ENCODE measurements around the gene FRRS1L. TPM values are rescaled to one million over a fixed set of nuclear protein-coding genes. Genes with fewer than 3 reads are reported as not detected.

The FRRS1L gene, protein sequence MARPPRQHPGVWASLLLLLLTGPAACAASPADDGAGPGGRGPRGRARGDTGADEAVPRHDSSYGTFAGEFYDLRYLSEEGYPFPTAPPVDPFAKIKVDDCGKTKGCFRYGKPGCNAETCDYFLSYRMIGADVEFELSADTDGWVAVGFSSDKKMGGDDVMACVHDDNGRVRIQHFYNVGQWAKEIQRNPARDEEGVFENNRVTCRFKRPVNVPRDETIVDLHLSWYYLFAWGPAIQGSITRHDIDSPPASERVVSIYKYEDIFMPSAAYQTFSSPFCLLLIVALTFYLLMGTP
- total RNA-seq, result under 1 TPM in 1 of 2 donors, not detected in 1; 0.47 TPM
- 1 to 10 TPM; 2.8 to 7.2 (median 3.5) TPM for polyA plus RNA-seq (ENCODE audit: insufficient read length in 6 of 6)
- long read RNA-seq, donor 1, full-length matches to known transcripts, result 1 of 1 reads
- long read RNA-seq, donor 1, partial matches to known transcripts, result 0 of 1 reads
- long read RNA-seq, donor 1, other reads (novel, unspliced or antisense), result 0 of 1 reads
- long read RNA-seq, donor 2, result 0 reads
- long read RNA-seq, donor 3, result 0 reads
- long read RNA-seq, donor 4, result 0 reads
- long read RNA-seq, donor 5, full-length matches to known transcripts, result 1 of 1 reads
- long read RNA-seq, donor 5, partial matches to known transcripts, result 0 of 1 reads
- long read RNA-seq, donor 5, other reads (novel, unspliced or antisense), result 0 of 1 reads
- long read RNA-seq, donor 6, result 0 reads
- long read RNA-seq, donor 7, result 0 reads
- long read RNA-seq, donor 8, full-length matches to known transcripts, result 2 of 2 reads
- long read RNA-seq, donor 8, partial matches to known transcripts, result 0 of 2 reads
- long read RNA-seq, donor 8, other reads (novel, unspliced or antisense), result 0 of 2 reads
- long read RNA-seq, donor 9, result 0 reads
- long read RNA-seq, donor 10, result 0 reads
- long read RNA-seq, donor 11, full-length matches to known transcripts, result 21 of 21 reads
- long read RNA-seq, donor 11, partial matches to known transcripts, result 0 of 21 reads
- long read RNA-seq, donor 11, other reads (novel, unspliced or antisense), result 0 of 21 reads
- long read RNA-seq, donor 12, result 0 reads

DNA sequence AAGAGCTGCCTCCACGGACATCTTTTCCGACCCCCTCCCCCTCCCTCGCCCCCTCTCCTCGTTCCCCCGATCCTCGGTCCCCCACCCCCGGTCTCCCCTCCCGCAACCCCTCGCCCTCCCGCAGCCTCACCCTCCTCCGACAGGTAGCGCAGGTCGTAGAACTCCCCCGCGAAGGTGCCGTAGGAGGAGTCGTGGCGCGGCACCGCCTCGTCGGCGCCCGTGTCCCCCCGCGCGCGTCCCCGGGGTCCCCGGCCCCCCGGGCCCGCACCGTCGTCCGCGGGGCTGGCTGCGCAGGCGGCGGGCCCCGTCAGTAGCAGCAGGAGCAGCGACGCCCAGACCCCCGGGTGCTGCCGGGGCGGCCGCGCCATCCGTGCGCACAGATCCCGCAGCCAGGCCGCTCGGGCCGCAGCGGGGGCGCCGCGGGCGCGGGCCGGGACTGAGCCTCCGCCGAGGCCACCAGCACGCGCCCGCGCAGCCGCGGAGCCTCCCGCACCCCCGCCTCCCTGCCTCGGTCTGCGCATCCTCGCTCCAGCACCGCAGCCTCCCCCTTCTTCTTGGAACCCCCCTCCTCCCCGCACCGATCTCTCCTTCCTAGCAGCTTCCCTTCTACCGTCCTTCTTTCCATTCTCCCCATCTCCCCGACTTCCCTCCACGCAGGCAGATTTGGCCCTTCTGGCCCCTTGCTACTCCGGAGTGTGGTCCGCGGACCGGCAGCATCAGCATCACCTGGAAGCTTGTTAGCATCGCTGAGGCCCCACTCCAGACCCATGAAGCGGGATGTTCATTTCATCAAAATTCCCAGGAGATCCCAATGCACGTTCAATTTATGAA, at the start of gene FRRS1L:
Gene FRRS1L (minus strand): TSS at position 479 of the 831 bp plus-strand sequence. CDS start 111 bp downstream, at position 368.
- peaks cover 16 to 81% of the 10 kb centered on the region in 2 donors for H3K27me3 ChIP-seq
- no peak within 1 kb of the TSS for H3K4me3 ChIP-seq
- H3K4me1 ChIP-seq, result no peaks in the 10 kb centered on the region
- intact Hi-C loops (cut with DNase I), result no loop called here
- ATAC-seq (peak; percentile 31), DNase-seq (peak in 1 of 4 donors; percentile 21)
- H3K9me3 ChIP-seq, result no peaks in the 10 kb centered on the region
- TF ChIP-seq, protein P1, sequence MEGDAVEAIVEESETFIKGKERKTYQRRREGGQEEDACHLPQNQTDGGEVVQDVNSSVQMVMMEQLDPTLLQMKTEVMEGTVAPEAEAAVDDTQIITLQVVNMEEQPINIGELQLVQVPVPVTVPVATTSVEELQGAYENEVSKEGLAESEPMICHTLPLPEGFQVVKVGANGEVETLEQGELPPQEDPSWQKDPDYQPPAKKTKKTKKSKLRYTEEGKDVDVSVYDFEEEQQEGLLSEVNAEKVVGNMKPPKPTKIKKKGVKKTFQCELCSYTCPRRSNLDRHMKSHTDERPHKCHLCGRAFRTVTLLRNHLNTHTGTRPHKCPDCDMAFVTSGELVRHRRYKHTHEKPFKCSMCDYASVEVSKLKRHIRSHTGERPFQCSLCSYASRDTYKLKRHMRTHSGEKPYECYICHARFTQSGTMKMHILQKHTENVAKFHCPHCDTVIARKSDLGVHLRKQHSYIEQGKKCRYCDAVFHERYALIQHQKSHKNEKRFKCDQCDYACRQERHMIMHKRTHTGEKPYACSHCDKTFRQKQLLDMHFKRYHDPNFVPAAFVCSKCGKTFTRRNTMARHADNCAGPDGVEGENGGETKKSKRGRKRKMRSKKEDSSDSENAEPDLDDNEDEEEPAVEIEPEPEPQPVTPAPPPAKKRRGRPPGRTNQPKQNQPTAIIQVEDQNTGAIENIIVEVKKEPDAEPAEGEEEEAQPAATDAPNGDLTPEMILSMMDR (IDR thresholded peaks at IDR 0.05), result no peak
- H3K27ac ChIP-seq, result no peak within 1 kb of the TSS
- H3K36me3 ChIP-seq, result no peaks in the 10 kb centered on the region

DNA sequence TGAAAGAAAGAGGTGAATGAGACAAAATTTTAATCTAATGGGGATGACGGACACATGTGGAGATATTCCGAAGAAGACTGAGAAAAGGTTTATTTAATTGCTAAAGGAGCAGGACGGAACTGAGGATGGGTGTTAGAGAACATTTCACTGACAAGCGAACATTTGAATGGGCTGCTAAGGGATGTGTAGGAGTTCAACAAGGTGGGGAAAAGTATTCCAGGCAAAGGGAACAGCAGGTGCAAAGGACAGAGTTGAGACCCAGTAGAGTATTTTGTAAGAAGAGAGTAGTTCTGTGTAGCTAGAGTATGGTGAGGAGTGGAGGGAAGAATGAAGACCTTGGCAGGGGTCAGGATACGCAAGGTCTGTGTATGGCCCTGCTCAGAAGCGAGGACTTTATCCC, 47.4 kb upstream of the FRRS1L start:
- TF ChIP-seq, protein P1 (IDR thresholded peaks at IDR 0.05), result no peak
- Histone ChIP-seq H3K4me1 (no peaks in the 10 kb centered on the region), H3K27me3 (no peaks in the 10 kb centered on the region), H3K36me3 (no peaks in the 10 kb centered on the region), H3K27ac (no peak overlapping the region), H3K4me3 (no peak overlapping the region), H3K9me3 (no peaks in the 10 kb centered on the region)
- intact Hi-C loops (cut with DNase I), result no loop called here
- ATAC-seq, result no peak
- no peak for DNase-seq

DNA sequence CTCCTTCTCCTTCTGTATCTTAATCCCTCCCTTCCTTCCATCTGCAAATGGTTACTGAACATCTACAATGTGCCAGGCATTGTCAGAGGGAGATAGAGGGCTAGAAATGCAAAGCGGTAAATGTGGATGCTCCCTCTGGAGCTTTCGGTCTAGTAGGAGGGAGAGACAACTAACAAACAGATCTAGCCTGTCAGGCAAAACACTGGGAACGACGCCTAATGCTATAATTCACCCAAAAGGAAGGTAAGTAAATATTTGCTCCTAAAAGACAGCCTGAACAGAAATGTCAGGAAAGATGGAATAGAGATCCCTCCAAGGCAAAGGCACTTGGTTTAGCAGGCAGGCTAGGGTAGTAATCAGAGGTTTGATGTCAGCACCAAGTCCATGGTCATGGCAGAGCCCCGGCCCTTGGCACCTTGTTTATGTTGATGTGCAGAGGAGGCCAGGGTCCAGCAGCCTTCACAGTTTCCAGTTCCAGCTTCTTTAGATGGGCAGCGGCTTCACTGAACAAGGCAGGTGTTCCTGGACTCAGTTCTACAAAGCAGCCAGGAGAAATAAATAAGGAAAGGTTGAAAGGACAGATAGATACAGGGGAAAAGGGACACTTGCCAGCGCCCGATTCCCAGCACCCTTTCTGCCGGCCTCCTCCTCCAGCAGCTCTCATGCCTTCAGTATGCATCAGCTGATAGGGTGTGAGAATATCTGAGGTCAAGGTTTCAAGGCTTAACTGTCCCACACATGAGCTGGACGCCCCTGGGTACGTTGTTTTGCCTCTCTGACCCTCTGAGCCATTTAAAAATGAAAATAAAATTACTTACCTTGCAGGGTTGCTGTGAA, 46.5 kb upstream of the FRRS1L start:
- intact Hi-C loops (cut with DNase I), result no loop called here
- TF ChIP-seq, protein P1 (IDR thresholded peaks at IDR 0.05), result no peak
- DNase-seq, result no peak
- H3K4me1 ChIP-seq, result no peaks in the 10 kb centered on the region
- no peaks in the 10 kb centered on the region for H3K27me3 ChIP-seq
- H3K9me3 ChIP-seq, result no peaks in the 10 kb centered on the region
- H3K4me3 ChIP-seq, result no peak overlapping the region
- H3K36me3 ChIP-seq, result no peaks in the 10 kb centered on the region
- no peak for ATAC-seq
- no peak overlapping the region for H3K27ac ChIP-seq

DNA sequence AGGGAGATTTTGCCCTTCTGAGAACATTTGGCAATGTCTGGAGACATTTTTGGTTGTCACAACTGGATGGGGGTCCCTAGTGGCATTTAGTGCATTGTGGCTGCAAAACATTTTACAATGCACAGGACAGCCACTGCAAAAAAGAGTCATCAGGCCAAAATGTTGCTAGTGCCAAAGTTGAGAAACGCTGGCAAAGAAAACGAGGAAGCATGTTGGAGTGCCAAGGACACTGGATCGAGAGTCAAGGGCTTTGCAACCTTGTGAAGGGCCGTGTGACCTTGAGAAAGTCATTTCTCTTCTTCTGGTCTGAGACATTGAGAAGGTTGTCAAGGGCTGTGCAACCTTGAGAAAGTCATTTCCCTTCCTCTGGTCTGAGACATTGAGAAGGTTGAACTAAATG, 45.7 kb upstream of the FRRS1L start:
- DNase-seq, result no peak
- Histone ChIP-seq H3K9me3 (no peaks in the 10 kb centered on the region), H3K36me3 (no peaks in the 10 kb centered on the region), H3K4me1 (no peaks in the 10 kb centered on the region), H3K4me3 (no peak overlapping the region), H3K27ac (no peak overlapping the region), H3K27me3 (no peaks in the 10 kb centered on the region)
- ATAC-seq, result no peak
- TF ChIP-seq, protein P1 (IDR thresholded peaks at IDR 0.05), result no peak
- intact Hi-C loops (cut with DNase I), result no loop called here
